GM12878 (cell line): ENCODE data around the gene SEMG1. TPM values are rescaled to one million over a fixed set of nuclear protein-coding genes. Genes with fewer than 3 reads are reported as not detected.

Experiments used
- ATAC-seq: fragments of 200-7000 bp; cut with Tn5 transposase; 3 replicates; pipeline ENCODE4 v1.9.1; 2020; ENCODE audit warnings: mild to moderate bottlenecking, moderate library complexity
- BruUV-seq: library from RNA; stranded (reverse); fragments of 400-500 nt; replicated peaks from 2 replicates; lab custom pipeline; 2021; lab: Mats Ljungman, UMichigan
- CTCF ChIA-PET: fragments of 300-600 bp; sonication (Branson Sonifier 250); formaldehyde crosslinking; extraction: SDS; loops from one replicate; lab custom pipeline; 2021; ENCODE audit warnings: inconsistent platforms; lab: Yijun Ruan, JAX
- POLR2A ChIA-PET: fragments of 350-600 bp; formaldehyde crosslinking; extraction: SDS; loops from one replicate; lab custom pipeline; 2021; ENCODE audit warnings: inconsistent platforms; lab: Charles Lee
- RAD21 ChIA-PET: fragments of 300-600 bp; sonication (Branson Sonifier 250); formaldehyde crosslinking; loops from one replicate; lab custom pipeline; 2023; ENCODE audit warnings: antibody characterized with exemption; ENCODE audit not compliant: unreplicated experiment; lab: Charles Lee
- SMC1A ChIA-PET: fragments of 300-600 bp; sonication (Branson Sonifier 250); formaldehyde crosslinking; loops from one replicate; lab custom pipeline; 2023; ENCODE audit not compliant: unreplicated experiment, uncharacterized antibody; lab: Charles Lee
- DNase-seq: peaks from one replicate; pipeline ENCODE4 v3.0.0-alpha.2; 2011; ENCODE audit warnings: low read depth, low spot score
- FAIRE-seq: peaks from 3 replicates; lab custom pipeline; 2011; peaks lifted over from hg19 to GRCh38; lab: Jason Lieb, UNC
- H2AFZ ChIP-seq: 2 replicates; pipeline ENCODE4 v1.6.0; 2011; ENCODE audit warnings: low read depth, low read length, control low read depth; ENCODE audit not compliant: control insufficient read depth
- H3K27ac ChIP-seq: 2 replicates; pipeline ENCODE4 v1.5.1; 2011; ENCODE audit warnings: control low read depth; ENCODE audit not compliant: control insufficient read depth, insufficient read depth
- H3K27me3 ChIP-seq, 2 experiments: replicated peaks in 1 of 2; 2 replicates each; pipeline versions ENCODE4 v1.6.0 to v1.6.1; 2011; ENCODE audit warnings: low read length in 1 of 2; ENCODE audit not compliant: control insufficient read depth in 2 of 2, insufficient read depth in 2 of 2
- H3K36me3 ChIP-seq, 2 experiments: 2 replicates each; pipeline ENCODE4 v1.5.1; 2011; ENCODE audit warnings: low read length in 1 of 2; ENCODE audit not compliant: control insufficient read depth in 2 of 2, insufficient read depth in 2 of 2
- H3K4me1 ChIP-seq: 2 replicates; pipeline ENCODE4 v1.6.1; 2011; ENCODE audit warnings: mild to moderate bottlenecking, low read length, moderate library complexity, mixed read lengths; ENCODE audit not compliant: control insufficient read depth, insufficient read depth
- H3K4me2 ChIP-seq: 2 replicates; pipeline ENCODE4 v1.6.0; 2011; ENCODE audit warnings: control low read depth; ENCODE audit not compliant: control insufficient read depth, insufficient read depth
- H3K4me3 ChIP-seq: fragments of 200-600 bp; sonication (generic); 2 replicates; pipeline ENCODE4 v1.5.1; 2016
- H3K79me2 ChIP-seq: 2 replicates; pipeline ENCODE4 v1.6.0; 2011; ENCODE audit warnings: low read length; ENCODE audit not compliant: control insufficient read depth, insufficient read depth
- H3K9ac ChIP-seq: 2 replicates; pipeline ENCODE4 v1.8.0; 2011; ENCODE audit warnings: low read length, control low read depth, mixed read lengths; ENCODE audit not compliant: control insufficient read depth, insufficient read depth
- H3K9me3 ChIP-seq: replicated peaks from 3 replicates; pipeline ENCODE4 v1.5.1; 2011; ENCODE audit warnings: mild to moderate bottlenecking, low read length; ENCODE audit not compliant: control insufficient read depth, insufficient read depth
- H4K20me1 ChIP-seq: 2 replicates; pipeline ENCODE4 v1.6.0; 2011; ENCODE audit not compliant: control insufficient read depth, insufficient read depth
- BCL11A ChIP-seq: IDR thresholded peaks from 2 replicates; pipeline ENCODE4 v1.6.1; 2011; ENCODE audit warnings: low read depth, low read length
- CHD1 ChIP-seq: IDR thresholded peaks from 2 replicates; pipeline ENCODE4 v1.6.1; 2012; ENCODE audit warnings: low read depth, low read length, improper control_type of control experiment
- HDAC2 ChIP-seq: fragments of 200-600 bp; sonication (generic); IDR thresholded peaks from 2 replicates; pipeline ENCODE4 v1.6.1; 2017
- KLF5 ChIP-seq: fragments of 450-650 bp; IDR thresholded peaks from 2 replicates; pipeline ENCODE4 v1.6.1; 2014; ENCODE audit warnings: mild to moderate bottlenecking; ENCODE audit not compliant: partially characterized antibody
- MTA3 ChIP-seq: IDR thresholded peaks from 2 replicates; pipeline ENCODE4 v1.6.1; 2012; ENCODE audit warnings: low read length, inconsistent platforms, borderline replicate concordance
- MYC ChIP-seq: IDR thresholded peaks from 2 replicates; pipeline ENCODE4 v1.6.1; 2011; ENCODE audit warnings: mild to moderate bottlenecking, low read length, moderate library complexity, inconsistent platforms; ENCODE audit not compliant: insufficient read depth, insufficient replicate concordance, insufficient read length, severe bottlenecking
- PBX3 ChIP-seq: IDR thresholded peaks from 2 replicates; pipeline ENCODE4 v1.6.1; 2011; ENCODE audit warnings: mild to moderate bottlenecking, low read depth, low read length, moderate library complexity; ENCODE audit not compliant: insufficient replicate concordance
- PRDM15 ChIP-seq: fragments of 450-650 bp; formaldehyde crosslinking; IDR thresholded peaks from 2 replicates; pipeline ENCODE4 v1.4.0; 2020; ENCODE audit warnings: mild to moderate bottlenecking, moderate library complexity
- RUNX3 ChIP-seq: IDR thresholded peaks from 2 replicates; pipeline ENCODE4 v1.6.1; 2012; ENCODE audit warnings: low read length, inconsistent platforms
- SPI1 ChIP-seq: IDR thresholded peaks from 2 replicates; pipeline ENCODE4 v1.6.1; 2011; ENCODE audit warnings: low read depth, mild to moderate bottlenecking, low read length, moderate library complexity, borderline replicate concordance; ENCODE audit not compliant: insufficient read depth
- SREBF1 ChIP-seq: IDR thresholded peaks from 2 replicates; pipeline ENCODE4 v1.6.1; 2012; ENCODE audit warnings: mild to moderate bottlenecking, low read length
- SUPT20H ChIP-seq: IDR thresholded peaks from 2 replicates; pipeline ENCODE4 v1.6.1; 2011; ENCODE audit warnings: low read depth, mild to moderate bottlenecking, low read length, moderate library complexity, borderline replicate concordance; ENCODE audit not compliant: control insufficient read depth
- USF1 ChIP-seq: IDR thresholded peaks from 2 replicates; pipeline ENCODE4 v1.6.1; 2011; ENCODE audit warnings: borderline replicate concordance, low read depth, mild to moderate bottlenecking, moderate library complexity, mixed read lengths, low read length; ENCODE audit not compliant: insufficient read depth; ENCODE audit errors: extremely low read length
- ZZZ3 ChIP-seq: IDR thresholded peaks from 2 replicates; pipeline ENCODE4 v1.6.1; 2011; ENCODE audit warnings: low read depth; ENCODE audit not compliant: control insufficient read depth, insufficient read length
- WGBS: methylation state at CpG from one replicate; pipeline ENCODE4 v1.1.6; 2016; ENCODE audit warnings: low lambda C conversion rate; ENCODE audit not compliant: insufficient replicate concordance, insufficient coverage; ENCODE audit errors: missing lambda C conversion rate; 5-methylcytosine and 5-hydroxymethylcytosine counted together
- in situ Hi-C: fragments of 300-500 bp; cut with MboI; formaldehyde crosslinking; loops from 9 replicates; pipeline ENCODE4 v1.14.3; 2018; ENCODE audit warnings: mixed read lengths
- intact Hi-C: fragments of 100-400 bp; cut with micrococcal nuclease; formaldehyde crosslinking; loops from one replicate; pipeline ENCODE4 v1.14.2; 2022; ENCODE audit not compliant: unreplicated experiment
- polyA plus RNA-seq, 11 experiments: library from polyadenylated mRNA; depleted of rRNA in 4 of 11; unstranded in 6 of 11; stranded (reverse) in 5 of 11; fragments of >200 nt; fragmentation: Nextera tagmentation in 4 of 11; fragmentation: Illumina TruSeq in 1 of 11; extraction: Ambion mirVana in 4 of 11; extraction: Trizol in 1 of 11; gene quantifications; 1 replicate in 1 of 11; 2 replicates in 10 of 11; pipeline versions ENCODE4 v1.2.1 to v1.2.3, GENCODE V29; 2011 to 2016; ENCODE audit warnings: inconsistent platforms in 2 of 11, missing spikeins in 2 of 11, low read depth in 1 of 11
- total RNA-seq, 4 experiments: library from RNA; depleted of rRNA in 3 of 4; stranded (reverse); fragments of >200 nt in 3 of 4; fragmentation: Illumina TruSeq in 1 of 4; extraction: Trizol in 1 of 4; gene quantifications; 2 replicates each; pipeline versions ENCODE4 v1.2.1 to v1.2.3, GENCODE V29; 2013 to 2021

SEMG1 gene
- total and polyA plus RNA-seq, 10 of the 15 experiments (the other 5 are each of a cell fraction or from before 2014, with no cell fraction given), result not detected

GRCh38 chr20:45206725-45207124, at the start of gene SEMG1 (continued):
- no peak for TF ChIP-seq MYC
- no peak for TF ChIP-seq SREBF1
- TF ChIP-seq BCL11A, result no peak

- Histone ChIP-seq H4K20me1 (no peaks in the 10 kb centered on the region), H3K9me3 (no peaks in the 10 kb centered on the region; the same call in 2 of the 3 replicates), H3K36me3 (no peaks in the 10 kb centered on the region), H3K27ac (no peak overlapping the region), H3K9ac (no peak overlapping the region), H3K4me2 (no peak overlapping the region), H2AFZ (no peak overlapping the region), H3K4me1 (peaks cover 3% of the 10 kb centered on the region), H3K27me3 (no peaks in the 10 kb centered on the region), H3K79me2 (no peaks in the 10 kb centered on the region), H3K4me3 (no peak overlapping the region)
- intact Hi-C loops, result no loop called here
- in situ Hi-C loops, result no loop called here
- ChIA-PET CTCF (interaction anchor here (1.2 to 1.4 kb wide), 3 partner anchors 46 to 136 kb away, joined by 3 to 4 read pairs (median 3); no protein-coding TSS in a partner anchor), POLR2A (no interaction called here), RAD21 (no interaction called here), SMC1A (interaction anchor here (0.9 kb wide), 1 partner anchor 203 kb away, joined by 3 read pairs; no protein-coding TSS in a partner anchor)
- BruUV-seq, result no TSS peak
- DNase-seq (no peak), ATAC-seq (no peak), FAIRE-seq (no peak)
- TF ChIP-seq RUNX3 (no peak), PBX3 (no peak), MTA3 (no peak), ZZZ3 (no peak), SUPT20H (no peak), CHD1 (no peak), HDAC2 (no peak), SPI1 (no peak), KLF5 (no peak), PRDM15 (CRISPR knock-in tag) (no peak), USF1 (no peak)
- WGBS, result 0% methylated on average over 1 of the region's 1 CpG
Measured at GRCh38 chr20:45157962-45158361, 48.9 kb upstream of the SEMG1 start.
